Measurements from ENCODE around the gene TXLNB. TPM values are rescaled to one million over a fixed set of nuclear protein-coding genes. Genes with fewer than 3 reads are reported as not detected.

TXLNB gene
- polyA plus RNA-seq, 1 experiment: 0.44 TPM

DNA sequence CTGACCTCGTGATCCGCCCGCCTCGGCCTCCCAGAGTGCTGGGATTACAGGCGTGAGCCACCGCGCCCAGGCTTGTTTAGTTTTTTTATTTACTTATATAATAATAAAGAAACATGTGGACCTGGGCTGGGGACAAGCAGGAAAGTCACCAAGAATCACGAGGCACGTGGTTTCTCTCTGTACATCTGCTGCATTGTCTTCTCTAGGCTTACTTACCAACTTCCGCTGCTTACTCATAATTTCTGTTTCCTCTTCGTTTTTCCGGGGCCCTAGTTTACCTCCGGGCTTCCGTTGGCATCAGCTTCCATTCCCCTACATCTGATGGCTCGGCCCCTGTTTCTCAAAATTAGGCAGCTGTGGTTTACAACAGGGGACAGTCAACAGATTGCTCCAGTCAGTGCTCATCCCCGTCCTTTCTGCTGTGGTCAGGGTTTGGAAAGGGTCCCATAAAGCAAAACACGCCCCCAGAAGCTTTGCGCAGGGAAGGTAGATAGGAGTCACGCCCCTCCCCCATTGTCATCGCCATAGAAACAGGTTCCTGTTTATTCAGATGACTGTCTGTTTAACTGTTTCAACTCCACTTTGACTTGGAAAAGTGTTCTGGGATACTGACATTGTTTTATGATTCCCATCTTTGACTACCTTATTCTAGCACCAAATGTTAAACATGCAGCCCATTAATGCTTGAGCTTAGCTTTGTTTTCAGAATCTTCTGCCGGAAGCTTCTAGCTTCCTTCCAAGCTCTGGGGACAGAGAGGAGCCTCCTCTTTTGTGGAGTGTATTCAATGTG is 31.9 kb upstream of the TXLNB start:
- ChIA-PET POLR2A (no interaction called here), CTCF (interaction anchor here (1.5 kb wide), 1 partner anchor 13 kb away, joined by 5 read pairs; no protein-coding TSS in a partner anchor)
- no peaks in the 10 kb centered on the region for H3K36me3 ChIP-seq (ENCODE audit: control insufficient read depth, insufficient read depth, low read length)
- TF ChIP-seq, protein P1, sequence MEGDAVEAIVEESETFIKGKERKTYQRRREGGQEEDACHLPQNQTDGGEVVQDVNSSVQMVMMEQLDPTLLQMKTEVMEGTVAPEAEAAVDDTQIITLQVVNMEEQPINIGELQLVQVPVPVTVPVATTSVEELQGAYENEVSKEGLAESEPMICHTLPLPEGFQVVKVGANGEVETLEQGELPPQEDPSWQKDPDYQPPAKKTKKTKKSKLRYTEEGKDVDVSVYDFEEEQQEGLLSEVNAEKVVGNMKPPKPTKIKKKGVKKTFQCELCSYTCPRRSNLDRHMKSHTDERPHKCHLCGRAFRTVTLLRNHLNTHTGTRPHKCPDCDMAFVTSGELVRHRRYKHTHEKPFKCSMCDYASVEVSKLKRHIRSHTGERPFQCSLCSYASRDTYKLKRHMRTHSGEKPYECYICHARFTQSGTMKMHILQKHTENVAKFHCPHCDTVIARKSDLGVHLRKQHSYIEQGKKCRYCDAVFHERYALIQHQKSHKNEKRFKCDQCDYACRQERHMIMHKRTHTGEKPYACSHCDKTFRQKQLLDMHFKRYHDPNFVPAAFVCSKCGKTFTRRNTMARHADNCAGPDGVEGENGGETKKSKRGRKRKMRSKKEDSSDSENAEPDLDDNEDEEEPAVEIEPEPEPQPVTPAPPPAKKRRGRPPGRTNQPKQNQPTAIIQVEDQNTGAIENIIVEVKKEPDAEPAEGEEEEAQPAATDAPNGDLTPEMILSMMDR (IDR thresholded peaks at IDR 0.05; ENCODE audit: insufficient read depth, low read depth, low read length): no peak
- H3K4me3 ChIP-seq (ENCODE audit: low read depth, low read length): no peak overlapping the region; the same call in 1 of the 2 replicates
- DNase-seq (ENCODE audit: low read depth): no peak
- no peaks in the 10 kb centered on the region for H3K27me3 ChIP-seq (ENCODE audit: control insufficient read depth, insufficient read depth, low read length)

DNA sequence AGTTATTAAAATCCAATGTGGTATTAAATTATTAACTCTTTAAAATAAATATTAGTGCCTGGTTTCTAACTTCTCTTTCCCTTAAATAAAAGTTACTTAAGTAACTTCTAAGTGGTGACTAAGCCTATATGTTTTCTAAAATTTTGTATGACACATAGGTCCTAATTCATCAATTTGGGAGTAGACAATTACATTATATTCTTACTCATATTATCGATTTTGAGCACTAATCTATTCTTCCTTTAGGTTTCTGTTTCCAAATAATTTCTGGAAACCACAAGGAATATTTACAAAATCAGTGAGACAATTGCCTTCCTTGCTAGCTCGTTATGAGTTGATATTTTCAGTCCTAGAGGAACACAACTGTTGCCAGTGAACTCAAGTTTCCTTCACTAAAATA is 28.3 kb upstream of the TXLNB start:
- CTCF ChIA-PET: interaction anchor here (0.7 kb wide), 1 partner anchor 11 kb away, joined by 7 read pairs; no protein-coding TSS in a partner anchor
- TF ChIP-seq, protein P1 (IDR thresholded peaks at IDR 0.05; ENCODE audit: insufficient read depth, low read depth, low read length): no peak
- no peak for DNase-seq (ENCODE audit: low read depth)

DNA sequence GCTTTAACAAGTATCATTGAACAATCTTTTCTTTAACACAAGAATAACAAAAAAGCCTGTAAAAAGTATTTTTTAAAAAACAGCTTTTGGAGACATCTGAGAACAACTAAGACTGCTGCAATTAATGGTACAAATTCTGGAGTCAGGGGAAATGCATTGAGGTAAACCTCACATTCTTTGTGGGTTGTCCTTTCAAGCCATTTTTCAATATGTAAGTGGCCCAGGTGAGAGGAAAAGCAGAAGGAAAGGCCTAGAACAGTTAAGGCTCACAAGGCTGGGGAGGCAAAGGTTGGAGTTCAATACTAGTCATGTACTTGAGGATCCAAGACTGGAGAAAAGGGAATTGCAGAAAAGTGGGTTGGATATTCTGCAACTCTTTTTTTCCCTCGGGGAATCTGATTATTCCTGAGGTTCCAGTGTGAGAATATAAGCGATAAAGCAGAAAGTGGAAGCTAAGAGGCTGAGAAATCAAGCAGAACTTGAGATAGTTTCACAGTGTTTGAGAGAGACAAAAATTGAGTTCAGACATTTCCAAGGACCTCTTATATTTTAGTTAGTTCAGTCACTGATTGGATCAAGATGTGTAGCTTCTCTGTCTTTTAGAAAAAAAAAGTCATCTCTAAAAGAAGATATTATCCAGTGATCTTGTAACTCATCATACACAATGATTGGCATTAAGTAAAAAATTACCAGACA is 25.0 kb upstream of the TXLNB start:
- POLR2A ChIA-PET: no interaction called here
- TF ChIP-seq, protein P1 (IDR thresholded peaks at IDR 0.05; ENCODE audit: insufficient read depth, low read depth, low read length): no peak

More for the DNA sequence above, 28.3 kb upstream of the TXLNB start:
- Histone ChIP-seq H3K36me3 (ENCODE audit: control insufficient read depth, insufficient read depth, low read length) (no peaks in the 10 kb centered on the region), H3K4me3 (ENCODE audit: low read depth, low read length) (no peak overlapping the region), H3K27me3 (ENCODE audit: control insufficient read depth, insufficient read depth, low read length) (no peaks in the 10 kb centered on the region)
- POLR2A ChIA-PET: no interaction called here

DNA sequence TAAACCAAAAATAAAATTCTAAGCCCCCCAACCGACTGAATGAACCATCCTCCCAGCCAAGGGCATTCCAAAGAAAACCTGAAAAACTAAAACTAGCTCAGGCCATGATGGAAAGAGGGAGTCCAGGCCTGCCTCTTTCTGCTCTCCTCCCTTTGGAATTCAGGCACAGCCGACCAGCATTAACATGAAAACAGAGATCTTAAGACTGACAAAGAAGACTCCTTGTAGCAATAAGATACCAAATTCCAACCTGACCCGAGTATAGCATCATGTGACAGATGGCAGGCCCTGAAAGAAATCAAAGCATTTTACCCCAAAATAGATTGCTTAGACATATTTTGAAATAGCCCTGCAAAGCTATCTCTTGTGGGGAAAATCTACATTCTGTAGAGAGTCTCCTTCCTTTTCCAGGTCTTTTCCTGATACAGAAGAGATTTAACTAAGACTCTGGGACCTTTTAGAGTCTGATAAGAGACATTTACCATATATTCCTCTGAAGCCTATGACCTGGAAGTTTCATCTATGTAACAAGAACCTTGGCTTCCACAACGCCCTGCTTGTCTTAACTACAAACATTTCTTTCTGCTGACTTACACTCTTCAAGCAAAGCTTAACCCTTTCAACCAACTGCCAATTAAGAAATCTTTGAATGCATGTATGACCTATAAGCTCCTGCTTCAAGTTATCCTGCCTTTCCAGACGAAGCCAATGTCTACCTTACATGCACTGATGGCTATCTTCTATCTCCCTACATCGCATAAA is 22.2 kb upstream of the TXLNB start:
- CTCF ChIA-PET: interaction anchor here (0.5 to 1.4 kb wide), 2 partner anchors 17 to 162 kb away, joined by 3 to 5 read pairs; no protein-coding TSS in a partner anchor
- DNase-seq (ENCODE audit: low read depth): no peak

More for the DNA sequence above, 25.0 kb upstream of the TXLNB start:
- no peaks in the 10 kb centered on the region for H3K27me3 ChIP-seq (ENCODE audit: control insufficient read depth, insufficient read depth, low read length)
- no peak for DNase-seq (ENCODE audit: low read depth)
- no peak overlapping the region for H3K4me3 ChIP-seq (ENCODE audit: low read depth, low read length)
- CTCF ChIA-PET: interaction anchor here (1.2 kb wide), 1 partner anchor 48 kb away, joined by 3 read pairs; no protein-coding TSS in a partner anchor
- no peaks in the 10 kb centered on the region for H3K36me3 ChIP-seq (ENCODE audit: control insufficient read depth, insufficient read depth, low read length)

More for the DNA sequence above, 22.2 kb upstream of the TXLNB start:
- H3K36me3 ChIP-seq (ENCODE audit: control insufficient read depth, insufficient read depth, low read length): no peaks in the 10 kb centered on the region
- H3K4me3 ChIP-seq (ENCODE audit: low read depth, low read length): no peak overlapping the region
- H3K27me3 ChIP-seq (ENCODE audit: control insufficient read depth, insufficient read depth, low read length): no peaks in the 10 kb centered on the region
- POLR2A ChIA-PET: no interaction called here
- TF ChIP-seq, protein P1 (IDR thresholded peaks at IDR 0.05; ENCODE audit: insufficient read depth, low read depth, low read length): no peak

Measured in BJ (cell line).